Measurements from ENCODE around the gene SUMO4.

SUMO4 gene

DNA sequence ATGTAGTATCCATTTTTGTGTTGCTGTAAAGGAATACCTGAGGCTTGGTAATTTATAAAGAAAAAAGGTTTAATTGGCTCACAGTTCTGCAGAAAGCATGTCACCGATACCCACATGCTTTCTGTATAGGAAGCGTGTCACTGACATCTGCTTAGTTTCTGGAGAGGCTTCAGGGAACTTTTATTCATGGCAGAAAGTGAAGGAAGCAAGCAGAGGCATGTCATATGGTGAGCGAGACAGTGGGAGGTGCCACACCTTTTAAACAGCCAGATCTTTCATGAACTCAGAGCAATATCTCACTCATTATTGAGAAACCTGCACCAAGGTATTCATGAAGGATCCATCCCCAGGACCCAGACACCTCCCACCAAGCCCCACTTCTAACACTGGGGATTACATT lies 3.5 kb downstream of the SUMO4 start:
- DNase-seq (ENCODE audit: low spot score in 2 of 2): no peak
- Histone ChIP-seq H3K36me3 (replicated peaks) (peaks cover 24% of the 10 kb centered on the region), H3K4me1 (peaks cover 7% of the 10 kb centered on the region; the same call in 1 of the 2 replicates), H3K27me3 (ENCODE audit: low read depth) (no peaks in the 10 kb centered on the region), H3K4me3 (no peak overlapping the region), H3K9me3 (no peaks in the 10 kb centered on the region)
- in situ Hi-C loops (cut with MboI; ENCODE audit: low sequenced_read_pairs): no loop called here

DNA sequence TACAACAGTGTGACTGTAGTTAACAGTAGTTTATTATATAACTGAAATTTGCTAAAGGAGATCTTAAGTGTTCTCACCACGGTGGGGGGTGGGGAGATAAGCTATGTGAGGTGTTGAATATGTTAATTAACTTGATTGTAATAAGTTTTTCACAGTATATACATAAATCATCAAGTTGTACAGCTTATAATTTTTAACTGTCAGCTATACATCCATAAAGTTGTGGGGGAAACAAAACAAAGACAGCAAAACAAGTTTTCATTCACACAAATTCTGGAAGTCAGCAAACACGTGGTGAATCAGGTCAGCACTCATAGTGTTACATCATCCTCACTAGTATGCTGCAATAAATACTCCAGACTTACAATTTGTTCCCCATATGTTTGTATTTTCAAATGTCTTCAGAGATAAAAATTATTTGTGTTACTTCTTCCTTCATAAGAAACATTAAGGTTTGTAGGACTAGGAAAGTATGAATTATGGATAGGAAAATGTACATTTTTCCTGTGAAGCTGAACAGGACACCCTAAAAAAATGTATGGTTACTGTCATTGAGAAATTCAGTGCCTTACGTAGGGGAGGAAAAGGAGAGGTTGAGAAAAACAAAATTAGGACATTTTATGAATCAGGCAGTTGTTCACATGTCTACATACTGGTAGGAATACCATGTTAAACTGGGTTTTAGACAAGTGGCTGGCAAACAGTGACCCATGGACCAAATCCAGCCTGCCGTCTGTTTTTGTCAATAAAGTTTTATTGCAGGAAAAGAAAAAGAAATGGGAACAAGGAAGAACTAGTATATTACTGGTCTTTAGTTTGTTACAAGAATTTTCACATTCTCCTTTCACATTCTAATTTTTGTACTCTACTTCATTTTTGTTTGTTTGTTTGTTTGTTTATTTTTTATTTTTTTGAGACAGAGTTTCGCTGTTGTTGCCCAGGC lies 6.0 kb downstream of the SUMO4 start:
- H3K9me3 ChIP-seq: no peaks in the 10 kb centered on the region
- H3K4me1 ChIP-seq: peaks cover 7% of the 10 kb centered on the region; the same call in 1 of the 2 replicates
- H3K36me3 ChIP-seq (replicated peaks): peaks cover 21% of the 10 kb centered on the region
- in situ Hi-C loops (cut with MboI; ENCODE audit: low sequenced_read_pairs): no loop called here
- H3K4me3 ChIP-seq: no peak overlapping the region
- H3K27me3 ChIP-seq (ENCODE audit: low read depth): no peaks in the 10 kb centered on the region
- no peak for DNase-seq (ENCODE audit: low spot score in 2 of 2)

DNA sequence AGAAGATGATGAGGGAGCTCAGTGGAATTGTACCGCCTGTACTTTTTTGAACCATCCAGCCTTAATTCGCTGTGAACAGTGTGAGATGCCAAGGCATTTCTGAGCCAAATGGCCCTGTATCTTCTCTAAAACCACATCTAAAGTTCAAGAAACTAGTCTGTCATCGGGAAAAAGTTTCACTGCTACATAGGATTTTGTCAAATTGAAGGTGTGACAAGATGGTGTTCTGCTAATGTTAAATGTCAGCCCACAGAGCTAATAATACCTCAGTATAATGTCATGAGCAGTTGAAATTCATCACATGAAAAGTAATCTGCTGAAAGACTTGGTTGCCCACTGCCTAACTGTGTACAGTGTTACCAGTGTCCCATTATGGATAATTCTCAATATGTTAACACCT lies 9.6 kb downstream of the SUMO4 start:
- H3K27me3 ChIP-seq (ENCODE audit: low read depth): no peaks in the 10 kb centered on the region
- peaks cover 7% of the 10 kb centered on the region; the same call in 1 of the 2 replicates for H3K4me1 ChIP-seq
- in situ Hi-C loops (cut with MboI; ENCODE audit: low sequenced_read_pairs): no loop called here
- no peak for DNase-seq (ENCODE audit: low spot score in 2 of 2)
- no peak overlapping the region for H3K4me3 ChIP-seq
- H3K9me3 ChIP-seq: no peaks in the 10 kb centered on the region
- H3K36me3 ChIP-seq (replicated peaks): peaks cover 22% of the 10 kb centered on the region

DNA sequence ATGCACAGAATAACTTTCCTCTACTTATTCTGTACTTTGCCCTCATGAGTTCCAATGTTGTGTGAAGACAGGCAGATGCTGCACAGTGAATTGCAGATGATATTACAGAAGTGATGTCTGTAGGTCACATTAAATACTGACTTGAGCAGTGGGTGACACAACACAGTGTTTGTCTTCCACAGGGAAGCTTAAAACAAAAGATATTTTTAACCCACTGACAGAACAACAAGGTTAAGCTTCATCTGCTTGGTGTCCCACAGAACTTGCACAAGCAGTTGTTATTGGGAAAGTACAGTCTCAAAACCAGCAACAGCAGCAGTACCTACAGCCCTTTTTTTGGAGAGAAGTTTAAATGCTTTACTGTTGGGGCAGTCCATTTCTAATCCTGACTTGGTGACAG lies 10.5 kb downstream of the SUMO4 start:
- DNase-seq (ENCODE audit: low spot score in 2 of 2): no peak
- Histone ChIP-seq H3K4me1 (peaks cover 5% of the 10 kb centered on the region; the same call in 1 of the 2 replicates), H3K36me3 (replicated peaks) (peaks cover 13% of the 10 kb centered on the region), H3K9me3 (no peaks in the 10 kb centered on the region), H3K4me3 (no peak overlapping the region), H3K27me3 (ENCODE audit: low read depth) (no peaks in the 10 kb centered on the region)
- in situ Hi-C loops (cut with MboI; ENCODE audit: low sequenced_read_pairs): no loop called here

DNA sequence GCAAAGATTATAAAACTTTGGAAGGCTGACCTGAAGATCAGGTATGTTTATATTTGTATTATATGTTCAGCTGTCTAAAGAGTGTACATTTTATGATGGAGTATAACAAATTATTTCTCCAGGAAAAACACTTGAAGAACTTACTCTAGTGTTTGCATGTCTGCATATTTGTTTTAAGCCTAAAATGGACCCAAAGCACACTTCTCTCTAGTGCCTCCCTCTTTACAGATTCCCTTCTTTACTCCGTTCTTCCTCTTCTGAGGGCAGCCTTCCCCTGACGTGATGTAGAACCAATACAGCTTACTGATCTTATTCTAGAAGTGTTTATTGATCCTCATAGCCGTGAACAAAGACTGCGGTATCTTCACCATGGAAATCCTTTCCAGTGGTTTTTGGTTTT lies 13.9 kb downstream of the SUMO4 start:
- Histone ChIP-seq H3K36me3 (replicated peaks) (peaks cover 13% of the 10 kb centered on the region), H3K4me1 (no peaks in the 10 kb centered on the region)
- in situ Hi-C loops (cut with MboI; ENCODE audit: low sequenced_read_pairs): no loop called here

DNA sequence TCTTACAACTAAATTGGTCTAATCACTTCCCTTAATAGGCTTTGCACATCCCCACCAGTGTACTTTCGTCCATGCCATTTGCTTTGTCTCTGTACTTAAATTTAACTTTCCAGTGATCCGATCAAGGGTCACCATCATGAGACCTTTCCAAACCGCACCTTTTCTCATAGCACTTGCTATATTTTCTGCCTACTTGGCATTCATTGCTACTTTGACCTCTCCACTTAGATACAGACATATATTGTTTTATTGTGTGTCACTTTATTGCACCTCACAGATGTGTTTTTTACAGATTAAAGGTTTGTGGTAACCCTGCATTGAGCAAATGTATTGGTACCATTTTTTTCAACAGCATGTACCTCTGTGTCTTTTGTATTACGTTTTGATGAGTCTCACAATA lies 14.8 kb downstream of the SUMO4 start:
- Histone ChIP-seq H3K36me3 (replicated peaks) (peaks cover 7% of the 10 kb centered on the region), H3K27me3 (ENCODE audit: low read depth) (no peaks in the 10 kb centered on the region), H3K4me3 (no peak overlapping the region), H3K9me3 (no peaks in the 10 kb centered on the region), H3K4me1 (no peaks in the 10 kb centered on the region)
- DNase-seq (ENCODE audit: low spot score in 2 of 2): no peak
- in situ Hi-C loops (cut with MboI; ENCODE audit: low sequenced_read_pairs): no loop called here

More for the DNA sequence above, 13.9 kb downstream of the SUMO4 start:
- Histone ChIP-seq H3K9me3 (no peaks in the 10 kb centered on the region), H3K4me3 (no peak overlapping the region), H3K27me3 (ENCODE audit: low read depth) (no peaks in the 10 kb centered on the region)
- DNase-seq (ENCODE audit: low spot score in 2 of 2): no peak

DNA sequence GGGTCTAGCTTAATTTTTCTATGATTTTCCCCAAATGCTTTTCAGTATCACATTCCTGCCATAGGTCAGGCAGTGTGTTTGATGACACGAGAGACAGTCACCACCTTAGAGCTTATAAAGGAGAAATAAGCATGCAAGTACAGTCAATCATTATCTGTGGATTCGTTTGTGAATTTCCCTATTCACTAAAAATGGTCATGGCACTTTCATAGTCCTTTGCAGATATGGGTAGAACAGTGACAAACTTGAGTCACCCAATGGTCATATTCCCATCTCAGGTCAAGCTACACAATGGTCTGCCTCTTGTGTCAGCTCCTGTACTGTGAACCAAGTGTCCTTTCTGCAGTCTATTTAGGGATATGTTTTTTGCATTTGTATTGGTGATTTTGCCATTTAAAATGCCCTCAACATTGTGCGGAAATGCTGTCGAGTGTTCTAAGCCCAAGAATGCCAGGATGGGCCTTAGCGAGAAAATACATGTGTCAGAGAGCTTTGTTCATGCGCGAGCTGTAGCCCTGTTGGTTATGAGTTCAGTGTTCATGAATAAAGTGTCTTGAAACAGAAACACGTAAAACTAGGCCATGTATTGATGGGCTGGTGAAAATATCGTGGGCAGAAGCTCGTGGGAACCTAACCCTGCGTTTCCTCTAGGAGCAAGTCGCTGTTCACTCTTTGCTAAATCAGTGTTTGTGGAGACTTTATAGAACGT lies 19.8 kb downstream of the SUMO4 start:
- no peak for DNase-seq (ENCODE audit: low spot score in 2 of 2)
- in situ Hi-C loops (cut with MboI; ENCODE audit: low sequenced_read_pairs): no loop called here
- Histone ChIP-seq H3K36me3 (replicated peaks) (no peaks in the 10 kb centered on the region), H3K9me3 (no peaks in the 10 kb centered on the region), H3K27me3 (ENCODE audit: low read depth) (no peaks in the 10 kb centered on the region), H3K4me3 (no peak overlapping the region), H3K4me1 (no peaks in the 10 kb centered on the region)

DNA sequence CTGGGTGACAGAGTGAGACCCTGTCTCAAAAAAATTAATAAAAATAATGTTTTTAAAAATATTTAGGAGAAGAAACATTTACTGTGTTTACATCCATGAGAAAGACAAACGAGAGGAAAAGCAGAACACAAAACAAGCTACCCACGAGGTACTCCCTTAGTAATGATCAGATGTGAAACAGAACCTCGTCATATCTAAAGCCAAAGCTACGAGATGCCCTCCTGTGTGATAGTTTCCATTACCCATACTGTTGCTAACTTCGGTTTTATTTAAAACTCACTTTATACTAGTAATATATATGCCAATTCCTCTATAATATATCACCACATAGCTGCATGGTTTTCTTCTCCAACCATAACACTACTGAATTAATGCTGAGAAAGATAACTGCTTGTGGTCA lies 21.1 kb downstream of the SUMO4 start:
- in situ Hi-C loops (cut with MboI; ENCODE audit: low sequenced_read_pairs): no loop called here

DNA sequence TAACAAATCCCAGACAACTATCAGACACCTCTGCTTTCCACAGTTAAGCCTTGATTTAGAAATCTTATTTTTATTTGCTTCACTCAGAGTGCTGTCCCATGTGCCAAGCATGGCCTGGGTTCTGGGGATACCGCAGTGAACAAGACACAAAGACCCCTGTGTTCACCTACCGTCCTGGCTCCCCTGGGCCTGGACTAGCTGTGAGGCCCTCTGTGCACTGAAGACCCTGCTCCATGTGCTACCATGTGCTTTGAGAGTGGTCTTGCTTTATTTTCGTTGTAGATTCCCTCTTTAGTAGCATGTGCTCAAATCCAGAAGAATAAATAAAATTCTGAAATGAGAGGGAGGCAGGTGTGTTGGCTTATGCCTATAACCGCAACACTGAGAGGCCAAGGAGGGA lies 22.5 kb downstream of the SUMO4 start:
- Histone ChIP-seq H3K9me3 (no peaks in the 10 kb centered on the region), H3K36me3 (replicated peaks) (no peaks in the 10 kb centered on the region), H3K4me1 (no peaks in the 10 kb centered on the region), H3K27me3 (ENCODE audit: low read depth) (no peaks in the 10 kb centered on the region), H3K4me3 (no peak overlapping the region)
- in situ Hi-C loops (cut with MboI; ENCODE audit: low sequenced_read_pairs): no loop called here
- no peak for DNase-seq (ENCODE audit: low spot score in 2 of 2)

More for the DNA sequence above, 21.1 kb downstream of the SUMO4 start:
- DNase-seq (ENCODE audit: low spot score in 2 of 2): no peak
- H3K9me3 ChIP-seq: no peaks in the 10 kb centered on the region
- H3K4me3 ChIP-seq: no peak overlapping the region
- H3K27me3 ChIP-seq (ENCODE audit: low read depth): no peaks in the 10 kb centered on the region
- no peaks in the 10 kb centered on the region for H3K4me1 ChIP-seq
- no peaks in the 10 kb centered on the region for H3K36me3 ChIP-seq (replicated peaks)

DNA sequence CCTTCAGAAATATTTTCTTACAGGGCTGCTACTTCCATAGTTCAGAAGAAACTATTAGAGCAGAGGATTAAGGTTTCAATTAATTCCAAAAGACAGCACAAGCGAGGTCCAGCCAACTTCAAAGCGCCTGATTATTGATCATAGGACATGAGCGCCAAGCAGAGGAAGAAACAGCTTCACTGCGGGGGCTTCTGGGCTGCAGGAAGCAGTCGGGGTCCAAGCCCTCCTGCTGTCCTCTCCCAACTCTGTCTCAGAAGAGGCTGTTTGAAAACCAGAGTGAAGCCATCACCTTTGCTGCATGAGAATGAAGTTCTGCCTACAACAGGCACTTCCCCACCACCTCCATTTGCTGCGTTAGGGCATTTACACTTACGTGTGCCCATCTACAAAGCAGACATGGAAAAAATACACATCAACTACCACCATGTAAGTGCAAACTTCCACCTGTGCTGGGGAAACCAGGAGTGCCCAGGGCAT lies 23.9 kb downstream of the SUMO4 start:
- H3K4me1 ChIP-seq: no peaks in the 10 kb centered on the region
- in situ Hi-C loops (cut with MboI; ENCODE audit: low sequenced_read_pairs): no loop called here
- H3K4me3 ChIP-seq: no peak overlapping the region
- H3K36me3 ChIP-seq (replicated peaks): no peaks in the 10 kb centered on the region
- no peaks in the 10 kb centered on the region for H3K9me3 ChIP-seq
- DNase-seq (ENCODE audit: low spot score in 2 of 2): no peak
- no peaks in the 10 kb centered on the region for H3K27me3 ChIP-seq (ENCODE audit: low read depth)

DNA sequence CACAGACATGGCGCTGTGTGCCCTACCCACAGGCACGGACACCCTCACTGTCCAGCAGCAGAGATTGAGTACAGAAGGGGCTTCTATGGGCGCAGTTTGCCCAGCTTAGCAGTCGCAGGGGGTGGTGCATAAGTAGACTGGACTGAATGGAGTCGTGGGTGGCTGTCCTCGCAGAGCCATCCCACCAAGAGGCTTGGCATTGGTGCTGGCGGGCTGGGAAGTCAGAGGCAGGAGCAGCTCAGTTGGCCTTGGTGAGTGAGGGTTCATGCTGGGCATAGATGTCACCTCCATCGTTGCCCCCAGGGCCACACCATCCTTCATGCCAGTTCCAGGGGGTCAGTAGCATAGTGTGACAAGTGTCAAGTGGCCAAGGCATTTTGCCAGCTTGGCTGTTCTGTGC lies 25.2 kb downstream of the SUMO4 start:
- H3K4me3 ChIP-seq: no peak overlapping the region
- DNase-seq (ENCODE audit: low spot score in 2 of 2): no peak
- no peaks in the 10 kb centered on the region for H3K36me3 ChIP-seq (replicated peaks)
- no peaks in the 10 kb centered on the region for H3K27me3 ChIP-seq (ENCODE audit: low read depth)
- in situ Hi-C loops (cut with MboI; ENCODE audit: low sequenced_read_pairs): loop anchor here (5.0 to 25.0 kb wide), 3 partner anchors 343 to 863 kb away; partner anchors contain the start of gene UST
- H3K9me3 ChIP-seq: no peaks in the 10 kb centered on the region
- no peaks in the 10 kb centered on the region for H3K4me1 ChIP-seq

DNA sequence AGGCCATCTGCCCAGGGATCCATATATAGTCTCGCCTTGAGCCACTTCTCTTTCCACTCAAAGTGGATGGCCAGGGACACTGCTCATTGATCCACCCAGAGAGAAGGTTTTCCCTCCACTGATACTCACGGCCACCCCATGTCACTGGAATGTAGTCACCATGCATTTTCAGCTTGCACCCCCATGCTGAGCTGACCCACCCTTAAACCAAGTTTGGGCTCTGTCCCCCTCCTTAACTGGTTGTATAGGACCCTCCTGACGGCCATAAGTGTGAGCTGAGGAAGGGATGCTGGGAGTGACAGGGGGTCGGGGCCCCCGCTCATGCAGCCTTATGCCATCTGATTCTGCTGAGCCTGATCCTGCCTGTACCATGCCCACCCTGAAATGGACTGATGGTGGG lies 25.7 kb downstream of the SUMO4 start:
- Histone ChIP-seq H3K4me3 (no peak overlapping the region), H3K9me3 (no peaks in the 10 kb centered on the region), H3K36me3 (replicated peaks) (no peaks in the 10 kb centered on the region), H3K4me1 (no peaks in the 10 kb centered on the region), H3K27me3 (ENCODE audit: low read depth) (no peaks in the 10 kb centered on the region)
- in situ Hi-C loops (cut with MboI; ENCODE audit: low sequenced_read_pairs): loop anchor here (5.0 to 25.0 kb wide), 3 partner anchors 343 to 863 kb away; partner anchors contain the start of gene UST
- DNase-seq (ENCODE audit: low spot score in 2 of 2): no peak

DNA sequence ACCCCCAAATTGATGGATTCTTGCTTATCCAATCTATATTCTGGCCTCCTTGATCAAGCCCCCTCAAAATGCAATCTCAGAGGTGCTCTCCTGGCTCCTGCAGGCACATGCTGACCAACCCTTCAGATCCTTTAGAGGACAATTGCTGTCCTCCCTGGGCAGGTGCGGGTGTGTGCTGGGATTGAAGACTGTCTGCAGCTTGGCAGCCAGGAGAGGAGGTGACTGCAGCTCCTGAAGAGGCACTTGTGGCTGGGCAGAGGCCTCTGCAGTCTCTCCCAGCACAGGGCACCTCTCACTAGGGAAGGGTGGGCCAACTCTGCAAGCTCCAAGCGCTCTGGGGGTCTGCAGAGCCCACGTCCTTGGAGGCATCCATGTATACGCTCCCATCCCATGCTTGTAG lies 28.5 kb downstream of the SUMO4 start:
- no peak overlapping the region for H3K4me3 ChIP-seq
- H3K9me3 ChIP-seq: no peaks in the 10 kb centered on the region
- no peak for DNase-seq (ENCODE audit: low spot score in 2 of 2)
- no peaks in the 10 kb centered on the region for H3K27me3 ChIP-seq (ENCODE audit: low read depth)
- H3K4me1 ChIP-seq: no peaks in the 10 kb centered on the region
- H3K36me3 ChIP-seq (replicated peaks): no peaks in the 10 kb centered on the region
- in situ Hi-C loops (cut with MboI; ENCODE audit: low sequenced_read_pairs): loop anchor here (5.0 to 25.0 kb wide), 3 partner anchors 346 to 866 kb away; partner anchors contain the start of gene UST
